Stimulated activated CD4-positive, alpha-beta T cell treated with anti-CD3 and anti-CD28 coated beads, Interleukin-4, amount 100 ng/mL, for 48 hours (primary cell): ENCODE results near the gene MOK.

ENCODE experiments used
- DNase-seq, 2 donors: peaks; one replicate each; pipeline ENCODE4 v3.0.0-alpha.2; 2020; ENCODE audit warnings: low read depth in 2 of 2

The MOK gene

GRCh38 chr14:102181187-102181586, 123.8 kb downstream of the MOK start:
- DNase-seq: no peak

GRCh38 chr14:102180248-102180998, 124.5 kb downstream of the MOK start:
- no peak for DNase-seq
